ENCODE results near the gene GRM4.

GRM4 gene

GRCh38 chr6:34138914-34139510, 6.9 kb downstream of the GRM4 start:
- TF ChIP-seq EGR1 (IDR thresholded peaks at IDR 0.05) (no peak), TEAD4 (IDR thresholded peaks at IDR 0.05) (no peak), CEBPB (IDR thresholded peaks at IDR 0.05) (no peak), TAF1 (IDR thresholded peaks at IDR 0.05; ENCODE audit: low read depth) (no peak), RAD21 (IDR thresholded peaks at IDR 0.05; ENCODE audit: low read depth) (no peak), TCF12 (IDR thresholded peaks at IDR 0.05; ENCODE audit: low read depth) (no peak), NFIC (IDR thresholded peaks at IDR 0.05) (no peak), EP300 (IDR thresholded peaks at IDR 0.05; ENCODE audit: borderline replicate concordance) (no peak), YY1 (IDR thresholded peaks at IDR 0.05; ENCODE audit: low read depth) (no peak), ZBTB7A (IDR thresholded peaks at IDR 0.05; ENCODE audit: low read depth) (no peak), CREB1 (IDR thresholded peaks at IDR 0.05; ENCODE audit: low read depth) (no peak), FOXM1 (IDR thresholded peaks at IDR 0.05; ENCODE audit: borderline replicate concordance, low read depth) (no peak), REST (IDR thresholded peaks at IDR 0.05; ENCODE audit: low read depth) (no peak)
- TF ChIP-seq, protein P1, sequence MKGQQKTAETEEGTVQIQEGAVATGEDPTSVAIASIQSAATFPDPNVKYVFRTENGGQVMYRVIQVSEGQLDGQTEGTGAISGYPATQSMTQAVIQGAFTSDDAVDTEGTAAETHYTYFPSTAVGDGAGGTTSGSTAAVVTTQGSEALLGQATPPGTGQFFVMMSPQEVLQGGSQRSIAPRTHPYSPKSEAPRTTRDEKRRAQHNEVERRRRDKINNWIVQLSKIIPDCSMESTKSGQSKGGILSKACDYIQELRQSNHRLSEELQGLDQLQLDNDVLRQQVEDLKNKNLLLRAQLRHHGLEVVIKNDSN (IDR thresholded peaks at IDR 0.05), result no peak
- TF ChIP-seq, protein P2, sequence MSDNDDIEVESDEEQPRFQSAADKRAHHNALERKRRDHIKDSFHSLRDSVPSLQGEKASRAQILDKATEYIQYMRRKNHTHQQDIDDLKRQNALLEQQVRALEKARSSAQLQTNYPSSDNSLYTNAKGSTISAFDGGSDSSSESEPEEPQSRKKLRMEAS (IDR thresholded peaks at IDR 0.05), result no peak

DNA sequence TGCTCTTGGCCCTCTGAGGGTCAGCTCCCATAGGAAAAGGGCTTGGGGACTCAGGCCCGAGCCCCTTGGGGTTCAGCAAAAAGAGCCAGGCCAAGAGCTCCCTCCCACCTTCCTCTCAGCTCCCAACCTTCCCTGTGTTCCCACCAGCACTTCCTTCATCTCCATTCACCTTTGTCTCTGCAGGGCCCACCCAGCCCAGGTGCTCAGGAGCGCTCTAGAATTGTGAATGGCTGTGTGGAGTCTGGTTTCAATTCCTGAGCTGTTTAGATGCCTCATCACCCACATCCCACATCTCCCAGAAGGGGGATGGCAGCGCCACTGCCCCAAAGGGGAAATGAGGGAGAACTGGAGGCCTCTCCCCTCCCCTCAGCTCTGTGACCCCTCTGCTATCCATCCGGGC, 7.7 kb downstream of the GRM4 start:
- TF ChIP-seq YY1 (IDR thresholded peaks at IDR 0.05; ENCODE audit: low read depth) (no peak), REST (IDR thresholded peaks at IDR 0.05; ENCODE audit: low read depth) (no peak), CEBPB (IDR thresholded peaks at IDR 0.05) (no peak), ZBTB7A (IDR thresholded peaks at IDR 0.05; ENCODE audit: low read depth) (no peak), EGR1 (IDR thresholded peaks at IDR 0.05) (no peak), CREB1 (IDR thresholded peaks at IDR 0.05; ENCODE audit: low read depth) (no peak), TAF1 (IDR thresholded peaks at IDR 0.05; ENCODE audit: low read depth) (no peak), TEAD4 (IDR thresholded peaks at IDR 0.05) (no peak), RAD21 (IDR thresholded peaks at IDR 0.05; ENCODE audit: low read depth) (no peak), FOXM1 (IDR thresholded peaks at IDR 0.05; ENCODE audit: borderline replicate concordance, low read depth) (no peak), TCF12 (IDR thresholded peaks at IDR 0.05; ENCODE audit: low read depth) (no peak), EP300 (IDR thresholded peaks at IDR 0.05; ENCODE audit: borderline replicate concordance) (no peak), NFIC (IDR thresholded peaks at IDR 0.05) (no peak)
- TF ChIP-seq, protein P2 (IDR thresholded peaks at IDR 0.05), result no peak
- TF ChIP-seq, protein P1 (IDR thresholded peaks at IDR 0.05), result no peak

DNA sequence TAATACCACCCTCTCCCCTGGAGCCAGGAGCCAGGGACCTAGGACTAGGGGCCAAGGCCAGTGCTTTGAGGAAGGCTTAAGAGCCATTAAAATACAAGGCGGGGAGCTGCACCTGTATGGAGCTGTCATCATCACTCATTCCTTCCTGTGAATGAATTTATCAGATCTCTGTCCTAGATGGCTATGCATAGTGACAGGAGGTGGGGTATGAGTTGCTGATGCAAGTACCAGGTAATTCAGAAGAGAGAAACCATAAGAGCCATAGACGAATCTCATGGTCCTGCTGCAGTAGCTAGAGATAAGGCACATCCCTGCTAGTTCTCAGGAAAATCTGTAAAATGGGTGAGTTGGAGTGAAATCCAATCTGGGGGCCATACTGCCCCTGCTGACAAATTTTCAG, 10.3 kb downstream of the GRM4 start:
- TF ChIP-seq CEBPB (IDR thresholded peaks at IDR 0.05), result no peak

DNA sequence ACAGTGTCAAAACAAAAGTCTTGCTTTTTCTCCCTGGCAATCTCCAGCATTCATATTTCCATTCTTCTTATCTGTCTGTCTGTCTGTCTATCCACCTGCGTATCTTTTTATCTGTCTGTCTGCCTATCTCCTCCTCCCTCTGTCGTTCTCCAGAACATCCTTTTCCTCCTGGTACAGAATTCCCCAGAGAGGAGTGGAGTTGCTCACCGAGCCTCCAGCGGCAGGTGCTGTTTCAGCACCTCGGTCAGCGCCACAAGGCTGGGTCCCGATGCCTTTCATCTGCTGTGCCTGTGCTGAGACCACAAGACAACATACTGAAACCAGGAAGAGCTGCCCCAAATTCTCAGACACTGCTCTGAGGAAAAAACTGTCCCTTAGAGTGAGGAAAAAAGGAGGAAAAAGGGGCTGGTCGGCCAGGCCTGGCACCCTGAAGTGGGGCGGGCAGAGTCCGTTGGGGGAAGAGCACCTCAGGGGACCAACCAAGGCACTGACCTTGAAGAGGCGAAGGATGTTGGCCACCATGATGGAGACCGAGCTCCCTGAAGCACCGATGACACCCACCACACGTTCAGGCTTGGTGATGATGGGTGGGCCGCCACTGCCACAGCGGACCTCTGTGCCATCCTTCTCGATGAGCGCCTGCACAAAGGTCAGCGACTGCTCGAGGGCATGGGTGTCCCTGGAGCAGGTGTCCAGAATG, 13.3 kb downstream of the GRM4 start:
- TF ChIP-seq REST (IDR thresholded peaks at IDR 0.05; ENCODE audit: low read depth), result peak; percentile 97
- TF ChIP-seq, protein P1 (IDR thresholded peaks at IDR 0.05), result no peak
